Renal cortex interstitium (tissue), 11 donors: Measurements from ENCODE around the gene RIOK1. TPM values are rescaled to one million over a fixed set of nuclear protein-coding genes. Genes with fewer than 3 reads are reported as not detected.

Source experiments
- DNase-seq, 11 donors: peaks; one replicate each; pipeline ENCODE4 v3.0.0-alpha.2; 2013; ENCODE audit warnings: low read depth in 9 of 11, low spot score in 4 of 11; ENCODE audit errors: extremely low read depth in 1 of 11
- polyA plus RNA-seq, 3 donors: library from polyadenylated mRNA; unstranded; fragments of 120-200 nt; gene quantifications; one replicate each; pipeline ENCODE4 v1.2.1, GENCODE V29; 2013; ENCODE audit not compliant: insufficient read length in 3 of 3

Gene RIOK1
- polyA plus RNA-seq, 3 donors, result 27.4 to 37.0 (median 28.5) TPM

DNA sequence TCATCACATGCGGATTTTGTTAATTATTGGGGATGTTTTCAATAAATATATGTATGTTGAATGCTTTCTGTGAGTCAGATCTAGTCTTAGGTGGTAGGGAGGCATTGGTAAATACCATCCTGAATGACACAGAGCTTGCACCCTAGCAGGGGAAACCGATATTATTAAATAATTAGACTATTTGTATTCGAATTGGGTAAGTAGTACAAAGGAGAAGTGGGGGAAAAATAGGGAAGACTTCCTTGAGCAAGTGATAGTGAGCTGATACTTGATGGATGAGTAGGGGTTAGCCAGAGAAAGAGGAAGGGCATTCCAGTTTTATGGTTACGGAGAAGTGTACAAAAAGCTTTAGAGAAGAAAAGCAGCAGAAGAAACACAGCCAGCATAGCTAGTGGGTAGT lies 1.5 kb downstream of the RIOK1 start:
- DNase-seq, result no peak

DNA sequence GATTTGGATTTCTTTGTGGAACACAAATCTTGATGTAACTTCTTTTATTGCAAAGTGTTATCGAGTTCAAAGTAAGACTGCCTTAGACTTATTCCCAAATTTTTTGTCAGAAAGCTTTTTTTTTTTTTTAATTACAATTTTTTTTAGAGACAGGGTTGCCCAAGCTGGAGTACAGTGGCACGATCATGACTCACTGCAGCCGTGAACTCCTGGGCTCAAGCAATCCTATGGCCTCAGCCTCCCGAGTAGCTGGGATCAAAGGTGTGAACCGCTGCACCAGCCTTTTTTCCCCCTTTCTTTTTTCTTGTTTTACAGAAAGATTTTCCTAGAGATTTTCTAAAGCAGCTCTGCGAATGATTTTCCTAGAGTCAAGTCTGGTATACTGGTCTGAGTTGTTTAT lies 2.8 kb downstream of the RIOK1 start:
- DNase-seq, result no peak

DNA sequence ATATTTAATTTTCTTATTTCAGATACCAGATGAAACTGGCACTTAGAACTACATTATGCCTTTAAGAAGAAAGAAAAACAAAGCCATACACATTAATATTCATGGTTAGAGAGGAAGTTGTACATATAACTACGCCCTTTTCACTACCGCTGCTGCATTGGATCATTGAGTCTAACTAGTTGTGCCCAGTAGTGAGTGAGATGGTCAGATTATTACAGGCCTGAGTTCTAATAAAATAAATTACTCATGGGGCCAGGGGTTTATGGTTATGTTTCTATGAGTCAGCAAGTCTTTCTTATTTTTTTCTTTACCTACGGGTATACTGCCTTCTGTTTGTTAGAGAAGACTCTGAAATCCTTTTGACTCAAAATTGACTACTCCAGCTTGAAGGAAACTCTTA lies 11.5 kb downstream of the RIOK1 start:
- DNase-seq, result no peak

DNA sequence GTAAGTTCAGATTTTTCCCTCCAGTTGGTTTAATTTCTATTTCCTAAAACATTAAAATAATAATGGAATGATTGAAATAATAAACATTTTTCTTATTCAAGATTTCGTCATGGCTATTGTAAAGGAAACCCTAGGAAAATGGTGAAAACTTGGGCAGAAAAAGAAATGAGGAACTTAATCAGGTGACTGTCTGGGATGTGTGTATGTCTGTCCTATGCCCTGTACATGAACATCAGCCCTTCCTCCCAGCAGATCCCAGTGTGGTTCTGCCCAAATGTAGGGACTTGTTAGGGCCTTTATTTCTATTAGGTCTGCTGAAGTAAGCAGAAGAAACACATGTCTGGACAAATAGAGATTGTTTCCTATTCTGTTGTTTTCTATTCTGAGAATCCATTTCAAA lies 13.1 kb downstream of the RIOK1 start:
- DNase-seq, result no peak

DNA sequence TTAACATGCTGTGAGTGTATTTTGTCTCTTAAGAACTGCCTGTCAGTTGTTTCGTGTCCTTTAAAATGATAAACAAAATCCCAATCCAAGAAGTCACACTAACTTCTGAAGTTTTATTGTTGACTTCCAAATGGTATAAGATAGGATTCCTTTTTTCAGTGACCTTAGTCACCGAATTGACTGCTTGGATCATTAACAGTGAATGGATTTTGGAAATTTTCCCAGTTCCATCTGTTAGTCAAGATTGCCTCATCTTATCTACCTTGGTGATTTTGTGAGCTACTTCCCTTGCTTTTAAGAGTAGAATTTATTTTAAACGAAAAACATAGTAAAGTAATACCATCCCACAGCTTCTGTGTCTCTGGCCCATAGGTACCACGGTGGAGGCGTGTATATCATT lies 14.9 kb downstream of the RIOK1 start:
- DNase-seq, result no peak

DNA sequence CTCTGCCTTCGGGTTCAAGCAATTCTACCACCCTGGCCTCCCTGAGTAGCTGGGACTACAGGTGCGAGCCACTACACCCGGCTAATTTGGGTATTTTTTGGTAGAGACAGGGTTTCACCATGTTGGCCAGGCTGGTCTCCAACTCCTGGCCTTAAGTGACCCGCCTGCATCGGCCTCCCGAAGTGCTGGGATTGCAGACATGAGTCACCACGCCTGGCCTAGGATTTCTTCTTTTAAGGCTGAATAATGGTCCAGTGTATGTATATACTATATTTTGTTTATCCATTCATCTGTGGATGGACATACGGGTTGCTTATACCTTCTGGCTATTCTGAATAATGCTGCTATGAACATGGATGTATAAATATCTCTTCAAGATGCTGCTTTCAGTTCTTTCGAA lies 17.1 kb downstream of the RIOK1 start:
- DNase-seq, result no peak

DNA sequence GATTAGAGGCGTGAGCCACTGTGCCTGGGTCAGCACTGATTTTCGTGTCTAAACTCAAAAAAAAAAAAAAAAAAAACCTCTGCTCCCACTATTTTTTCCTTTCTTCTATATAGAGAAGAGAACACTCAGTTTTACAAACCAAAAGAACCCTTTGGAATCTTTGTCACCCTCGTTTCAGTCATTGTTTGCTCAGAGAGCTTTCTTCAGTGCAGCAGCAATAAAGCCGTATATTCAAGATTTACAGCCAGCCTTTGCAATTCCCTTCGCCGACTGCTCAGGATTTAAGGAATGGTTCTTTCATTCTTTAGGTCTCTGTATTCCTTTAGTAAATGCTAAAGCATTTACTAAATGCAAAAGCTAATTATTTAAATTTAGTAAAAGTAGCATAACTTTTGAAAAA lies 20.1 kb downstream of the RIOK1 start:
- no peak for DNase-seq

DNA sequence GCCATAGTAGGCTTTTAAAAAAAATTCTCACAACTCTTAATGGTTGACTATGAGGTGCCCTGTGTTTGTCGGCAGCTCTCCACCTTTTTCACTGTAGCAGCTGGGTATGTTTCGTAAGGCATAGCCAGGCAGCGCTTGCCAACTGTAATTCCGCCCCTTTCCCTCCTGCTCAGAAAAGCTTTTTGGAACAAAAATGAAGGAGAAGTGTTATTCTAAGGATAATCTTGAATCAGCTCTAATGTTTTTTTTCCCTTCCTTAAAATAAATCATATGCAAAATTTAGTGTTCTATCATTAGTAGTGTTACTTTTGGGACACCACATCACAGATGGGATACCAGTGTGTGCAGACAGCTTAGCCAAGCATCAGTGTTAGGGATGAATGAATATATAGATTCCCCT lies 21.2 kb downstream of the RIOK1 start:
- DNase-seq, result no peak

DNA sequence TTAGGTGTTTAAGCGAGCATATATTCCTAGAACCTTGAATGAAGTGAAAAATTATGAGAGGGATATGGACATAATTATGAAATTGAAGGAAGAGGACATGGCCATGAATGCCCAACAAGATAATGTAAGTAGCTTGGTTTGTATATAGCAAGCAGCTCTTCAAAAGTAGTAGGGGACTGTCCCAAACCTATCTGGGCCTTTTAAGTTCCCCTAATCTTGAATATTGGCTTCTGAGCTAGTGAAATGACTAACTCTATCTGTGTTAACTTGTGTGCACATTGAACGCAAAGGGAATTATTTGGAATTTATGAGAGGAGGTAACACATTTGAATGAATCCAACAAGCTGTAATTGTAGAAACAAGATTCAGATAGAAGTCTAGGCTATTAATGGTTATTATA lies 21.7 kb downstream of the RIOK1 start:
- no peak for DNase-seq

DNA sequence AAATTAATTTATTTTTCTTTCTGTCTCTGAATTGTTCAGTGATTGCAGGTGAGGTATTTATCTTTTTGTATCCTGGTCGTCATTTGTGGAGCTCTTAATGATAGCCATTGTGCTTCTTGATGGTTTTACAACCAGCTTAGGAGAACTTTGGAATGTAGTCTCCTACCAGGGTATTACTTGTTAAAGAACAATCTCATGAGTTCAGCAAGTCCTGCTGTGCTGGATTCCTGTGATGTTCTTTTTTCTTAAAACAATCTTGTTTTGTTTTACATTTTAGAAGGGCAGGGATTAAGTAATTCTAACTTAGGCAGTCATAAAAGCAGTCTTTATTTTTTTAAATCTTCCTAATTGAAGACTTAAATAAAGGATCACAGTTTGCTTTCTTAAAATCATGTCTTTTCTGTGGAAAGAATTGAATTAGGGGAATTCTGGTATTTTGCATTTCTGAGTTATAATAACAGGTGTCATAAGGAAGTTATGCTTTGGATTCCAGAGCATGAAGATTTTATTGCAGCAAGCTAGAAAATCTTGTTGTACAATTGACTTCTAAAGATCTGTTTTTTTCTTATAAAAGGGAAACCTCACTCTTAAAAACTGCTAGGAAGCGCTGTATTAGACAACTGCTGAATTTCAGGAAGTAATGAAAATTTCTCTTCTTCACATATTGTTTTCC lies 23.7 kb downstream of the RIOK1 start:
- DNase-seq, result no peak

DNA sequence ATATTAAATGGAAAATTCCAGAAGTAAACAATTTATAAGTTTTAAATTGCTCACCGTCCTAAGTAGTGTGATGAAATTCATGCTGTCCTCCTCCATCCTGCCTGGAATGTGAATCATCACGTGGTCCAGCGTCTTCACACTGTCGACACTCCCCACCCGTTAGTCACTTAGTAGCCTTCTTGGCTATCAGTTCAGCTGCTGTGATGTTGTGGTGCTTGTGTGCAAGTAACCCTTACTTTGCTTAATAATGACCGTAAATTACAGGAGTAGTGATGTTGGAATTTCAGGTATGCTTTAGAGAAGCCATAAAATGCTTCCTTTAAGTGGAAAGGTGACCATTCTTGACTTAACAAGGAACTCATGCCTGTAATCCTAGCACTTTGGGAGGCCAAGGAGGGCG lies 25.2 kb downstream of the RIOK1 start:
- DNase-seq, result no peak

DNA sequence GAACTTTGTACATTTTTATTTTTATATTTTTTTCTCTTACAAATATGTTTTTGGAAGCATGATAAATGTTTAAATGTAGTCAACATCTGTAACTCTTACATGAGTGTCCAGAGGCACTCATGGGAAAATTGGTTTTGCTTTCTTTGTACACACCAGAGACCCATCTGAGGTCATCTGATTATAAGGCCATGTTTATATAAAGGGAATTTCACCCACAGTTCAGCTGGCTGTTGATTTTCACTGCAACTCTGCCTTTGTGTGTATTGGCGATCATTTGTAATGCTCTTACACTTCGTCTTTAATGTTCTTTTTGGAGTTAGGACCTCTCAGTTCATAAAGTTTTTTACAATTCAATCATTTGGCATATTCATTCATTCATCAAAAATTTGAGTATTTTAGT lies 28.1 kb downstream of the RIOK1 start:
- no peak for DNase-seq

DNA sequence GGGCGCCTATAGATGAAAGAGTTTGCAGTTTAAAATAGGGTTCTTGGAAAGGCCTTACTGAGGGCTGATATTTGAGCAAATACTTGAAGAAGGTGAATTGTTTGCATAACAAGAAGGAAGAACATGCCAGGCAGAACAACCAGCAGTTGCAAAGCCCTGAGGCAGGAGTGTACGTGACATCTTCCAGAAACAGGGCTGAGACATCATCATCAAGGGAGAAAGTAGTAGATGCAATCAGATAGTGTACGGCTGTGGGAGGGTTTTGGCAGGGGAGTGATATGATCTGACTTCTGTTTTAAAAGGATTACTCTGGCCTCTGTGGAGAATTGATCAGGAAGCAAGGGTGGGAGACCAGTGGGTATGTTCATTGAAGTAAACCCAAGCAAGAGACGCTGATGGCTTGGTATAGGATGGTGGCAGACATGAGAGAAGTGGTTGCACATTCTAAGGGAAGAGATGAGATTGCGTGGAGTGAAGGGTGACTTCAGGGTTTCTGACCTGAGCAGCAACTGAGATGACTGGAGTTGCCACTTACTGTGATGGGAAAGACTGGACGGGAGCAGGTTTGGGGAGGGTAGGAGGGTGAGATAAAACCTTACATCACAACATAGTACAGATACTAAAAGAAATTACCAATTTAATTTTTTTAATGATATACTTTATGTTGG lies 28.8 kb downstream of the RIOK1 start:
- DNase-seq, result no peak

DNA sequence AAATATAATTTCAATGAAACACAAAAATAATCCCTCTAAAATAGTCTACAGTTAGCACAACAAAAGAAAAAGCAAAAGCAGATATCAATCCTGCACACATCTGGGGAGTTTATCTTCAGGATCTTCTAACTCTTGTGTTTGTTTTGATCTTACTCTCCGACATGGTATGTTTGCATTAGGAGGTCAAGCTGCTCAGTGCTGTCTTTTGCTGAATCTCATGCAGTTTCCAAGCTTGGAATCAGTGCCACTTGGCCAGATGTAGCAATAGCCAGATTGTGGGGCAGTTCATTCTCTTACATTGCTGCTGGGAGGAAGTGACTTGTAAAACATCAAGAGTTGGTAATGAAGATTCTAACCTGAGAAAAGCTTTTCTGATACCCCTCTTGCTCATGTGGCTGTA lies 29.5 kb downstream of the RIOK1 start:
- no peak for DNase-seq

DNA sequence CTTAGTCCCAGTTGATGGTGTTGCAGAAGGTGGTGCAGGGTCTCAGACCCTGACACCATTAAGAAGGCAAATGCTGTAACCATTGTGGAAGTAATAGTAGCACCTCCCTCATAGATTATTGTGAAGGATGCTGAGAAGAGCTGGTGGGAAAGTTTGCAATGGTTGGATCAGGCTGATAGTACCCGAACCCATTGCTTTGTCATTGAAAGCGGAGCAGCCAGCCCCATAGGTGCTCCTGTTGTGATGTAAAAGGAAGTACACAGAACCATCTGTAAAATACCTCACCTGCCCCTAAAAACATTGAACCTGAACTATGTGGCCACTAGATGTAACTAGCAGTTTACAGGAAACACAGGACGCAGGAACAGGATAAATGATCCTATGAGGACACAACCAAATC lies 31.5 kb downstream of the RIOK1 start:
- DNase-seq, result no peak

DNA sequence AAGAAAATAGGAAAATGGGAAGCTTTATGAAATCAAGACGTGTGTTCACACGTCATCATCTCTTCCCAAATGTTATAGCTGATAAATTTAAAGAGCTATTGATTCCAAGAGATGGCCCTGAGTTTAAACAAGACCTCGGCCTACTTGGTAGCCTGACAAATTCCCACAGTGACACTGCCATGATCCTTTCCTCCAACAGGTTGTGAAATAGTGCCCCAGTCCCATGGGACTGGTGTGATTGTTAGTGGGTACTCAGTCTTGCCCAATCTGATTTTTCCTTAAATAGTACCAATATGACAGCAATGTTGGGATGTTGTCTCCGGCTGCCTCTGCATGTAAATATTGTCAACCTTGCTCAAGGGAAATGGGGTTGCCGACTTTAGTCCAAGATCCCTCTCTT lies 34.5 kb downstream of the RIOK1 start:
- no peak for DNase-seq

DNA sequence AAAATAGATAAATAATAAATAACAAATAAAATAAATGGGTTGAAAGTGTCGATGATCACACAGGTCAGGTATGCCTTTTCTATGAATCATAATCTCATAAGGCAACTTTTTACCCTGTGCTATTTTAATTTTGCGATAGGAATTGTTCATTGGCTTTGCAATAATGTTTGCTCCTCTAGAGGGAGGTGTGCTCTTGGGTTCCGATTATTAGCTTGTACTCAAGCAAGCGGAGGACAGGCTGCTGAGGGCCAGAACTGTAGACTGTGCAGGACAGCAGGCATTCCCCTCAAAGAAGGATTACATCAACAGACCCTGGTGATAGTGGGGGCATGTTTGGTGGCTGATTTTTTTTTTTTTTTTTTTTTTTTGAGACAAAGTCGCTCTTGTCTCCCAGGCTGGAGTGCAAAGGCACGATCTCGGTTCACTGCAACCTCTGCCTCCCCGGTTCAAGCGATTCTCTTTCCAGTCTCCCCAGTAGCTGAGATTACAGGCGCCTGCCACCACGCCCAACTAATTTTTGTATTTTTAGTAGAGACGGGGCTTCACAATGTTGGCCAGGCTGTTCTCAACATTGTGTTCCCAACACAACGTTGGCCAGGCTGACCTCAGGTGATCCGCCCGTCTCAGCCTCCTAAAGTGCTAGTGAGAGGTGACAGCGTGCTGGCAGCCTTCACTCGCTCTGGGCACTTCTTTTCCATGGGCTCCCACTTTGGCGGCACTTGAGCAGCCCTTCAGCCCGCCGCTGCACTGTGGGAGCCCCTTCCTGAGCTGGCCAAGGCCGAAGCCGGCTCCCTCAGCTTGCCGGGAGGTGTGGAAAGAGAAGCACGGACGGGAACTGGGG lies 35.6 kb downstream of the RIOK1 start:
- DNase-seq, result no peak

DNA sequence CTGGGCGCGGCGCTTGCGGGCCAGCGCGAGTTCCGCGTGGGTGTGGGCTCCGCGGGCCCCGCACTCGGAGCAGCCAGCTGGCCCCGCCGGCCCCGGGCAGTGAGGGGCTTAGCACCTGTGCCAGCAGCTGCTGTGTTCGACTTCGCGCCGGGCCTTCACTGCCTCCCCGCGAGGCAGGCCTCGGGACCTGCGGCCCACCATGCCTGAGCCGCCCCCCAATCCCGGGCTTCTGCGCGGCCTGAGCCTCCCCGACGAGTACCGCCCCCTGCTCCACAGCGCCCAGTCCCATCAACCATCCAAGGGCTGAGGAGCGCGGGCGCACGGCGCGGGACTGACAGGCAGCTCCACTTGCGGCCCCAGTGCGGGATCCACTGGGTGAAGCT lies 36.2 kb downstream of the RIOK1 start:
- no peak for DNase-seq

DNA sequence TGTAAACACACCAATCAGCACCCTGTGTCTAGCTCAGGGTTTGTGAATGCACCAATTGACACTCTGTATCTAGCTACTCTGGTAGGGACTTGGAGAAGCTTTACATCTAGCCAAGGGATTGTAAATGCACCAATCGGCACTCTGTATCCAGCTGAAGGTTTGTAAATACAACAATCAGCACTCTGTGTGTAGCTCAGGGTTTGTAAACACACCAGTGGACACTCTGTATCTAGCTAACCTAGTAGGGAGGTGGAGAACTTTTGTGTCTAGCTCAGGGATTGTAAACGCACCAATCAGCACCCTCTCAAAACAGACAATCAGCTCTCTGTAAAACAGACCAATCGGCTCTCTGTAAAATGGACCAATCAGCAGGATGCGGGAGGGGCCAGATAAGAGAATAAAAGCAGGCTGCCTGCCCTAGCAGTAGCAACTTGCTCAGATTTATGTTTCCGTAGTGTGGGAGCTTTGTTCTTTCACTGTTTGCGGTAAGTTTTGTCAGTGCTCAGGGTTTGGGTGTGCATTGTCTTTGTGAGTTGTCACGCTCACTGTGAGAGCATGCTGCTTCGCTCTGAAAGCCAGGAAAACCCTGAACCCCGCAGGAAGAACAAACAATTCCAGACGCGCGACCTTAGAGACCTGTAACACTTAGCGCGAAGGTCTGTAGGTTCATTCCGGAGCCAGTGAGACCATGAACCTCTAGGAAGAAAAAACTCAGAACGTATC lies 37.0 kb downstream of the RIOK1 start:
- DNase-seq, result no peak

DNA sequence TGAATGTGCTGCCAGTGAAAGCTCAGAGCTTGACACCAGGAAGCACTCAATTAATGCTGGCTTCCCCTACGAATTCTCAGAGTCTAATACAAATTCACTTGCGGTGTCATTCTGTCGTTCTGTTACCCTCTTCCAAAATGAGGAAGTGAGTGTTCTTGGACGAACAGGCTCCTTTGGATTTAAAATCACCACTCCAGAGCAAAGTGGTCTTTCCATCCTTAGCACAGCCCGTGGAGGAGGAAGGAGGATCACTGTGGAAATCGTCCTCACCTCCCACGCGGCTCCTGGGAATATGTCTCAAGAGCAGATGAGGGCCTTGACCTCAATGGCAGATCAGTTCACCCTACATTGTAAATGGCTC lies 41.7 kb downstream of the RIOK1 start:
- DNase-seq, result no peak
